WTC11 (cell line): ENCODE measurements around the gene KIFBP.

Experiments
- CTCF ChIP-seq: fragments of 200-600 bp; IDR thresholded peaks from 2 replicates; pipeline ENCODE4 v1.8.0; 2022; ENCODE audit warnings: antibody characterized with exemption
- ESRRA ChIP-seq: sonication (generic); formaldehyde crosslinking; IDR thresholded peaks from 2 replicates; pipeline ENCODE4 v1.8.1; 2022; ENCODE audit warnings: mild to moderate bottlenecking, missing genetic modification reagents, borderline replicate concordance
- MAX ChIP-seq: sonication (generic); formaldehyde crosslinking; IDR thresholded peaks from 2 replicates; pipeline ENCODE4 v1.8.0; 2022; ENCODE audit warnings: mild to moderate bottlenecking, missing genetic modification reagents
- TP53 ChIP-seq: sonication (generic); formaldehyde crosslinking; IDR thresholded peaks from 2 replicates; pipeline ENCODE4 v1.8.1; 2023; ENCODE audit warnings: mild to moderate bottlenecking, missing genetic modification reagents
- USF2 ChIP-seq: sonication (generic); formaldehyde crosslinking; IDR thresholded peaks from 2 replicates; pipeline ENCODE4 v1.8.1; 2023; ENCODE audit warnings: mild to moderate bottlenecking, missing genetic modification reagents, moderate library complexity
- ZBTB21 ChIP-seq: sonication (generic); formaldehyde crosslinking; IDR thresholded peaks from 2 replicates; pipeline ENCODE4 v1.8.1; 2023; ENCODE audit warnings: mild to moderate bottlenecking, missing genetic modification reagents, borderline replicate concordance
- ZNF317 ChIP-seq: sonication (generic); formaldehyde crosslinking; IDR thresholded peaks from 2 replicates; pipeline ENCODE4 v1.8.1; 2023; ENCODE audit warnings: low read depth, mild to moderate bottlenecking, moderate library complexity, missing genetic modification reagents, borderline replicate concordance
- ZNF423 ChIP-seq: fragments of 250-450 bp; sonication (Bioruptor Pico); IDR thresholded peaks from 2 replicates; pipeline ENCODE4 v2.1.2; 2022; ENCODE audit warnings: mild to moderate bottlenecking, moderate library complexity
- TF ChIP-seq, protein P1 (sequence below): sonication (generic); formaldehyde crosslinking; IDR thresholded peaks from 2 replicates; pipeline ENCODE4 v1.8.1; 2022; ENCODE audit warnings: mild to moderate bottlenecking, missing genetic modification reagents, moderate library complexity, borderline replicate concordance

GRCh38 chr10:69010151-69010640, 21.6 kb downstream of the KIFBP start:
- no peak for TF ChIP-seq ZNF317 (CRISPR knock-in tag)
- no peak for TF ChIP-seq ZBTB21 (CRISPR knock-in tag)
- TF ChIP-seq ESRRA (CRISPR knock-in tag): no peak
- TF ChIP-seq TP53: no peak
- TF ChIP-seq, protein P1, sequence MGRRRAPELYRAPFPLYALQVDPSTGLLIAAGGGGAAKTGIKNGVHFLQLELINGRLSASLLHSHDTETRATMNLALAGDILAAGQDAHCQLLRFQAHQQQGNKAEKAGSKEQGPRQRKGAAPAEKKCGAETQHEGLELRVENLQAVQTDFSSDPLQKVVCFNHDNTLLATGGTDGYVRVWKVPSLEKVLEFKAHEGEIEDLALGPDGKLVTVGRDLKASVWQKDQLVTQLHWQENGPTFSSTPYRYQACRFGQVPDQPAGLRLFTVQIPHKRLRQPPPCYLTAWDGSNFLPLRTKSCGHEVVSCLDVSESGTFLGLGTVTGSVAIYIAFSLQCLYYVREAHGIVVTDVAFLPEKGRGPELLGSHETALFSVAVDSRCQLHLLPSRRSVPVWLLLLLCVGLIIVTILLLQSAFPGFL (CRISPR knock-in tag): no peak
- TF ChIP-seq ZNF423 (CRISPR knock-in tag): no peak
- no peak for TF ChIP-seq MAX (CRISPR knock-in tag)
- TF ChIP-seq USF2 (CRISPR knock-in tag): no peak
- TF ChIP-seq CTCF: no peak
